MM.1S (cell line): ENCODE results near the gene PPBP.

Experiments
- DNase-seq: peaks from one replicate; pipeline ENCODE4 v3.0.0-alpha.2; 2015
- H2AFZ ChIP-seq: fragments of 300-600 bp; sonication (generic); 2 replicates; pipeline ENCODE4 v1.6.0; 2016; ENCODE audit warnings: antibody characterized with exemption, low read length
- H3F3A ChIP-seq: fragments of 300-600 bp; sonication (generic); 2 replicates; pipeline ENCODE4 v1.6.1; 2016; ENCODE audit warnings: mild to moderate bottlenecking, antibody characterized with exemption, low read length, moderate library complexity, mixed read lengths; ENCODE audit not compliant: insufficient read depth
- H3K27ac ChIP-seq: fragments of 300-600 bp; sonication (generic); 2 replicates; pipeline ENCODE4 v1.5.1; 2016; ENCODE audit warnings: mild to moderate bottlenecking, low read length
- H3K27me3 ChIP-seq: fragments of 300-600 bp; sonication (generic); replicated peaks from 2 replicates; pipeline ENCODE4 v1.6.0; 2016; ENCODE audit warnings: low read length; ENCODE audit not compliant: insufficient read depth
- H3K36me3 ChIP-seq: fragments of 300-600 bp; sonication (generic); replicated peaks from 2 replicates; pipeline ENCODE4 v1.6.1; 2016; ENCODE audit warnings: mild to moderate bottlenecking, low read length, mixed read lengths; ENCODE audit not compliant: insufficient read depth
- H3K4me1 ChIP-seq: fragments of 300-600 bp; sonication (generic); 2 replicates; pipeline ENCODE4 v1.6.1; 2016; ENCODE audit warnings: low read length, mixed read lengths
- H3K4me2 ChIP-seq: fragments of 300-600 bp; sonication (generic); 2 replicates; pipeline ENCODE4 v1.6.0; 2016; ENCODE audit warnings: low read depth, low read length
- H3K4me3 ChIP-seq: fragments of 300-600 bp; sonication (generic); 2 replicates; pipeline ENCODE4 v1.5.1; 2016; ENCODE audit warnings: low read length, mixed read lengths
- H3K79me2 ChIP-seq: fragments of 300-600 bp; sonication (generic); 2 replicates; pipeline ENCODE4 v1.6.1; 2016; ENCODE audit warnings: mixed run types, low read length, mixed read lengths
- H3K9ac ChIP-seq: fragments of 300-600 bp; sonication (generic); 2 replicates; pipeline ENCODE4 v1.6.1; 2016; ENCODE audit warnings: low read length, mixed read lengths
- H3K9me2 ChIP-seq: fragments of 300-600 bp; sonication (generic); replicated peaks from 2 replicates; pipeline ENCODE4 v1.6.1; 2016; ENCODE audit warnings: mild to moderate bottlenecking, low read length, mixed read lengths; ENCODE audit not compliant: insufficient read depth
- H3K9me3 ChIP-seq: fragments of 300-600 bp; sonication (generic); replicated peaks from 2 replicates; pipeline ENCODE4 v1.6.1; 2016; ENCODE audit warnings: mild to moderate bottlenecking, low read length, mixed read lengths; ENCODE audit not compliant: insufficient read depth
- H4K20me1 ChIP-seq: fragments of 300-600 bp; sonication (generic); 2 replicates; pipeline ENCODE4 v1.6.1; 2016; ENCODE audit warnings: mild to moderate bottlenecking, low read length, moderate library complexity, mixed read lengths; ENCODE audit not compliant: insufficient read depth
- EZH2 ChIP-seq: fragments of 300-600 bp; sonication (generic); optimal IDR thresholded peaks from 2 replicates; pipeline ENCODE3; 2017; ENCODE audit warnings: low read depth, mild to moderate bottlenecking, antibody characterized with exemption, low read length, mixed read lengths
- EZH2phosphoT487 ChIP-seq: fragments of 300-600 bp; sonication (generic); IDR thresholded peaks from 2 replicates; pipeline ENCODE4 v1.6.1; 2018; ENCODE audit warnings: antibody characterized with exemption, low read length
- TF ChIP-seq, protein P1 (sequence below): fragments of 300-600 bp; sonication (generic); IDR thresholded peaks from 2 replicates; pipeline ENCODE4 v1.5.1; 2016; ENCODE audit warnings: antibody characterized with exemption, low read length, mixed read lengths

The PPBP gene

GRCh38 chr4:74005528-74005927, 17.5 kb upstream of the PPBP start:
- Histone ChIP-seq H4K20me1 (no peaks in the 10 kb centered on the region), H3K4me3 (no peak overlapping the region), H2AFZ (no peak overlapping the region), H3F3A (no peaks in the 10 kb centered on the region), H3K27me3 (no peaks in the 10 kb centered on the region), H3K36me3 (no peaks in the 10 kb centered on the region), H3K79me2 (no peaks in the 10 kb centered on the region), H3K9me2 (no peaks in the 10 kb centered on the region), H3K4me1 (no peaks in the 10 kb centered on the region), H3K9me3 (no peaks in the 10 kb centered on the region), H3K4me2 (no peak overlapping the region), H3K9ac (no peak overlapping the region), H3K27ac (no peak overlapping the region)
- no peak for TF ChIP-seq EZH2phosphoT487
- TF ChIP-seq, protein P1, sequence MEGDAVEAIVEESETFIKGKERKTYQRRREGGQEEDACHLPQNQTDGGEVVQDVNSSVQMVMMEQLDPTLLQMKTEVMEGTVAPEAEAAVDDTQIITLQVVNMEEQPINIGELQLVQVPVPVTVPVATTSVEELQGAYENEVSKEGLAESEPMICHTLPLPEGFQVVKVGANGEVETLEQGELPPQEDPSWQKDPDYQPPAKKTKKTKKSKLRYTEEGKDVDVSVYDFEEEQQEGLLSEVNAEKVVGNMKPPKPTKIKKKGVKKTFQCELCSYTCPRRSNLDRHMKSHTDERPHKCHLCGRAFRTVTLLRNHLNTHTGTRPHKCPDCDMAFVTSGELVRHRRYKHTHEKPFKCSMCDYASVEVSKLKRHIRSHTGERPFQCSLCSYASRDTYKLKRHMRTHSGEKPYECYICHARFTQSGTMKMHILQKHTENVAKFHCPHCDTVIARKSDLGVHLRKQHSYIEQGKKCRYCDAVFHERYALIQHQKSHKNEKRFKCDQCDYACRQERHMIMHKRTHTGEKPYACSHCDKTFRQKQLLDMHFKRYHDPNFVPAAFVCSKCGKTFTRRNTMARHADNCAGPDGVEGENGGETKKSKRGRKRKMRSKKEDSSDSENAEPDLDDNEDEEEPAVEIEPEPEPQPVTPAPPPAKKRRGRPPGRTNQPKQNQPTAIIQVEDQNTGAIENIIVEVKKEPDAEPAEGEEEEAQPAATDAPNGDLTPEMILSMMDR: no peak
- no peak for TF ChIP-seq EZH2
- DNase-seq: no peak

DNA sequence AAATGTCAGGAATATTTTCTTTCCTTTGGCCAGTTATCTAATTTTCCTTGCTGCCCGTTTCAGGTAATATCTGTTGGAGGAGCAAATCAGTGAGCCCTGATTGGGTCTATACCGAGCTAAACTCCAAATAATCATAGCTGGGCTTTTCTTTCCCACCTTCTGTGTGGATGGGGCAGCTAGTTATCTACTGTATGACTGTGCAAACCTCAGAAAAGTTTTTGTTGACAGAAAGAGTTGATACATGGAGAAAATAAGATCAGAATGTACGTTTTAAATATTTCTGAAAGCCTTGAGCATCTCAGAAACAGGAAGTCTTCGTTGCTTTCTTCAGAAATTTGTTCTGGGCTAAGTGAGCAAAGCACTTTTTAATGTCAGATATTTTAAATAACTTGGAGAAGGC, 16.7 kb upstream of the PPBP start:
- Histone ChIP-seq H2AFZ (no peak overlapping the region), H3F3A (no peaks in the 10 kb centered on the region), H3K79me2 (no peaks in the 10 kb centered on the region), H3K9me3 (no peaks in the 10 kb centered on the region), H3K9me2 (no peaks in the 10 kb centered on the region), H3K9ac (no peak overlapping the region), H3K4me3 (no peak overlapping the region), H3K4me2 (no peak overlapping the region), H3K27me3 (no peaks in the 10 kb centered on the region), H3K36me3 (no peaks in the 10 kb centered on the region), H4K20me1 (no peaks in the 10 kb centered on the region), H3K4me1 (no peaks in the 10 kb centered on the region), H3K27ac (no peak overlapping the region)
- no peak for TF ChIP-seq EZH2
- TF ChIP-seq EZH2phosphoT487: no peak
- TF ChIP-seq, protein P1: no peak
- DNase-seq: no peak

DNA sequence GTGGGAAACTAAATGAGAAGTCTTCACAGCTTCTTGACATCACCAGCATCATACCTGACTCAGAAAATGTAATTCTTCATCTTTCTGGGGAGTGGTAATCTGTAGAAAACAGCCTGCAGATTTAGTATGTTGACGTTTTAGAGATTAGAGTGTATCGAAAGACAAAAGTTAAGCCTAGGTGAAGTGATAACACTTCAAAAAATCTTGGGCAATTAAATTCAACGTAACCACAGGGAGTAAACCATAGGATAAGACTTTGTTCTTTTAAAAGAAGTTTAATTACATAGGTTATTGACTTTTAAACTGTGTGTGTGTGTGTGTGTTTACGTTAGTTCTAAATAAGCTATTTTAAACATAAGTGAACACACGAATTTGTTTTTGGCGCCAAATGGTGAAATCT, 12.3 kb upstream of the PPBP start:
- Histone ChIP-seq H3K4me1 (no peaks in the 10 kb centered on the region), H3K27ac (no peak overlapping the region), H4K20me1 (no peaks in the 10 kb centered on the region), H3K4me2 (no peak overlapping the region), H3K9me3 (no peaks in the 10 kb centered on the region), H3K9me2 (no peaks in the 10 kb centered on the region), H3K79me2 (no peaks in the 10 kb centered on the region), H3K27me3 (no peaks in the 10 kb centered on the region), H3K4me3 (no peak overlapping the region), H3K36me3 (no peaks in the 10 kb centered on the region), H3F3A (no peaks in the 10 kb centered on the region), H2AFZ (no peak overlapping the region), H3K9ac (no peak overlapping the region)
- TF ChIP-seq, protein P1: no peak
- TF ChIP-seq EZH2 (no peak), EZH2phosphoT487 (no peak)
- DNase-seq: no peak
